GM23248 (cell line): Measurements from ENCODE around the gene MYO16. TPM values are rescaled to one million over a fixed set of nuclear protein-coding genes. Genes with fewer than 3 reads are reported as not detected.

ENCODE experiments used
- DNase-seq: peaks from one replicate; pipeline ENCODE4 v3.0.0-alpha.2; 2015
- H2AFZ ChIP-seq: fragments of 200-600 bp; sonication (generic); 2 replicates; pipeline ENCODE4 v1.6.1; 2016; ENCODE audit warnings: antibody characterized with exemption
- H3F3A ChIP-seq: fragments of 200-600 bp; sonication (generic); 2 replicates; pipeline ENCODE4 v1.6.1; 2016; ENCODE audit warnings: mild to moderate bottlenecking, antibody characterized with exemption, mixed run types; ENCODE audit not compliant: insufficient read depth
- H3K27ac ChIP-seq: fragments of 200-600 bp; sonication (generic); 2 replicates; pipeline ENCODE4 v1.5.1; 2016; ENCODE audit warnings: mild to moderate bottlenecking
- H3K27me3 ChIP-seq: fragments of 200-600 bp; sonication (generic); replicated peaks from 2 replicates; pipeline ENCODE4 v1.6.1; 2016; ENCODE audit warnings: mild to moderate bottlenecking; ENCODE audit not compliant: insufficient read depth
- H3K36me3 ChIP-seq: fragments of 200-600 bp; sonication (generic); 2 replicates; pipeline ENCODE4 v1.6.1; 2016; ENCODE audit warnings: low read depth, mild to moderate bottlenecking
- H3K4me1 ChIP-seq: fragments of 200-600 bp; sonication (generic); 2 replicates; pipeline ENCODE4 v1.6.1; 2016; ENCODE audit warnings: mild to moderate bottlenecking; ENCODE audit not compliant: insufficient read depth
- H3K4me2 ChIP-seq: fragments of 200-600 bp; sonication (generic); one replicate; pipeline ENCODE4 v1.6.1; 2016; ENCODE audit warnings: mild to moderate bottlenecking; ENCODE audit not compliant: unreplicated experiment
- H3K4me3 ChIP-seq: fragments of 200-600 bp; sonication (generic); 2 replicates; pipeline ENCODE4 v1.5.1; 2016; ENCODE audit warnings: mild to moderate bottlenecking
- H3K79me2 ChIP-seq: fragments of 200-600 bp; sonication (generic); 2 replicates; pipeline ENCODE4 v1.6.1; 2016; ENCODE audit warnings: mild to moderate bottlenecking; ENCODE audit not compliant: insufficient read depth
- H3K9ac ChIP-seq: fragments of 200-600 bp; sonication (generic); 2 replicates; pipeline ENCODE4 v1.6.1; 2016; ENCODE audit warnings: mild to moderate bottlenecking
- H3K9me2 ChIP-seq: fragments of 200-600 bp; sonication (generic); 2 replicates; pipeline ENCODE4 v1.6.1; 2016; ENCODE audit warnings: mixed run types, mild to moderate bottlenecking, moderate library complexity; ENCODE audit not compliant: insufficient read depth
- H3K9me3 ChIP-seq: fragments of 200-600 bp; sonication (generic); one replicate; pipeline ENCODE4 v1.6.1; 2017; ENCODE audit warnings: low read depth
- H4K20me1 ChIP-seq: fragments of 200-600 bp; sonication (generic); 2 replicates; pipeline ENCODE4 v1.6.0; 2016; ENCODE audit not compliant: insufficient read depth
- EZH2 ChIP-seq: fragments of 200-600 bp; sonication (generic); IDR thresholded peaks from 2 replicates; pipeline ENCODE4 v1.6.1; 2018; ENCODE audit warnings: antibody characterized with exemption, mild to moderate bottlenecking; ENCODE audit not compliant: insufficient read depth, poor library complexity, severe bottlenecking
- EZH2phosphoT487 ChIP-seq: fragments of 200-600 bp; sonication (generic); IDR thresholded peaks from 2 replicates; pipeline ENCODE4 v1.6.1; 2018; ENCODE audit warnings: antibody characterized with exemption, moderate library complexity, mild to moderate bottlenecking, low read depth; ENCODE audit not compliant: insufficient read depth
- WGBS, 2 experiments: methylation state at CpG; one replicate each; pipeline ENCODE4 v1.1.6; 2015 to 2017; ENCODE audit warnings: low lambda C conversion rate in 2 of 2, low coverage in 1 of 2; ENCODE audit errors: missing lambda C conversion rate in 2 of 2; 5-methylcytosine and 5-hydroxymethylcytosine counted together
- in situ Hi-C: fragments of 300-500 bp; cut with MboI; formaldehyde crosslinking; loops from 2 replicates; pipeline ENCODE4 v1.15.0; 2020
- polyA plus RNA-seq: library from polyadenylated mRNA; unstranded; fragments of >200 nt; fragmentation: Nextera tagmentation; extraction: Ambion mirVana; gene quantifications from 2 replicates; pipeline ENCODE4 v1.2.1, GENCODE V29; 2016
- total RNA-seq: library from RNA; depleted of rRNA; stranded (reverse); fragments of >200 nt; shearing (Covaris generic); gene quantifications from 2 replicates; pipeline ENCODE4 v1.2.3, GENCODE V29; 2014

The MYO16 gene
- total and polyA plus RNA-seq, 2 experiments from 2014 or later: not detected

GRCh38 chr13:108610507-108610906, 18.9 kb upstream of the MYO16 start:
- Histone ChIP-seq H3K9me3 (no peaks in the 10 kb centered on the region), H3K4me1 (no peaks in the 10 kb centered on the region), H3K36me3 (no peaks in the 10 kb centered on the region), H3K27me3 (no peaks in the 10 kb centered on the region), H3F3A (no peaks in the 10 kb centered on the region), H3K9me2 (no peaks in the 10 kb centered on the region), H3K4me2 (no peak overlapping the region), H2AFZ (no peak overlapping the region), H3K9ac (no peak overlapping the region), H4K20me1 (no peaks in the 10 kb centered on the region), H3K27ac (no peak overlapping the region), H3K79me2 (no peaks in the 10 kb centered on the region), H3K4me3 (no peak overlapping the region)
- DNase-seq: no peak
- TF ChIP-seq EZH2phosphoT487 (no peak), EZH2 (no peak)
- 51 to 55% methylated on average over 4 of the region's 4 CpGs for WGBS, 2 experiments
- in situ Hi-C loops: no loop called here

GRCh38 chr13:108615241-108615640, 14.2 kb upstream of the MYO16 start:
- no peak overlapping the region for H3K4me3 ChIP-seq
- H3K79me2 ChIP-seq: no peaks in the 10 kb centered on the region
- H3K27me3 ChIP-seq: no peaks in the 10 kb centered on the region
- no peak overlapping the region for H3K4me2 ChIP-seq
- no peaks in the 10 kb centered on the region for H4K20me1 ChIP-seq
- H3K9ac ChIP-seq: no peak overlapping the region
- no peaks in the 10 kb centered on the region for H3K9me3 ChIP-seq
- no peak overlapping the region for H3K27ac ChIP-seq
- H3K4me1 ChIP-seq: no peaks in the 10 kb centered on the region
- in situ Hi-C loops: no loop called here
- H2AFZ ChIP-seq: no peak overlapping the region
- DNase-seq: no peak
- TF ChIP-seq EZH2 (no peak), EZH2phosphoT487 (no peak)
- no peaks in the 10 kb centered on the region for H3F3A ChIP-seq
- H3K9me2 ChIP-seq: no peaks in the 10 kb centered on the region
- H3K36me3 ChIP-seq: no peaks in the 10 kb centered on the region
- 4 to 5% methylated on average over 3 of the region's 3 CpGs for WGBS, 2 experiments

- Histone ChIP-seq H3K79me2 (no peaks in the 10 kb centered on the region), H4K20me1 (no peaks in the 10 kb centered on the region), H3K4me3 (no peak overlapping the region), H3F3A (no peaks in the 10 kb centered on the region), H2AFZ (no peak overlapping the region), H3K36me3 (no peaks in the 10 kb centered on the region), H3K9me2 (no peaks in the 10 kb centered on the region), H3K9ac (no peak overlapping the region), H3K9me3 (no peaks in the 10 kb centered on the region), H3K4me1 (no peaks in the 10 kb centered on the region), H3K27me3 (no peaks in the 10 kb centered on the region), H3K4me2 (no peak overlapping the region), H3K27ac (no peak overlapping the region)
- no peak for DNase-seq
- in situ Hi-C loops: no loop called here
- TF ChIP-seq EZH2: no peak
- no peak for TF ChIP-seq EZH2phosphoT487
- WGBS, 2 experiments: 0 to 7% methylated on average over 1 of the region's 1 CpG
Measured at GRCh38 chr13:108618233-108618632, 11.2 kb upstream of the MYO16 start.

GRCh38 chr13:108621462-108621861, 7.9 kb upstream of the MYO16 start:
- no peaks in the 10 kb centered on the region for H3K9me2 ChIP-seq
- no peak overlapping the region for H3K9ac ChIP-seq
- H3K79me2 ChIP-seq: no peaks in the 10 kb centered on the region
- H3K27me3 ChIP-seq: no peaks in the 10 kb centered on the region
- WGBS, 2 experiments: 30 to 48% methylated on average over 7 of the region's 7 CpGs
- TF ChIP-seq EZH2: no peak
- TF ChIP-seq EZH2phosphoT487: no peak
- H3K4me3 ChIP-seq: no peak overlapping the region
- in situ Hi-C loops: no loop called here
- no peaks in the 10 kb centered on the region for H3K36me3 ChIP-seq
- H2AFZ ChIP-seq: no peak overlapping the region
- H3K4me2 ChIP-seq: no peak overlapping the region
- no peaks in the 10 kb centered on the region for H3K4me1 ChIP-seq
- H3F3A ChIP-seq: no peaks in the 10 kb centered on the region
- H3K9me3 ChIP-seq: no peaks in the 10 kb centered on the region
- H4K20me1 ChIP-seq: no peaks in the 10 kb centered on the region
- no peak overlapping the region for H3K27ac ChIP-seq
- DNase-seq: no peak

GRCh38 chr13:108624108-108624507, 5.3 kb upstream of the MYO16 start:
- Histone ChIP-seq H3K79me2 (no peaks in the 10 kb centered on the region), H4K20me1 (no peaks in the 10 kb centered on the region), H3K9ac (no peak overlapping the region), H3F3A (no peaks in the 10 kb centered on the region), H3K9me3 (no peaks in the 10 kb centered on the region), H3K4me2 (no peak overlapping the region), H3K4me1 (no peaks in the 10 kb centered on the region), H2AFZ (no peak overlapping the region), H3K36me3 (no peaks in the 10 kb centered on the region), H3K4me3 (no peak overlapping the region), H3K27ac (no peak overlapping the region), H3K27me3 (no peaks in the 10 kb centered on the region), H3K9me2 (no peaks in the 10 kb centered on the region)
- DNase-seq: no peak
- in situ Hi-C loops: no loop called here
- 27 to 49% methylated on average over 3 of the region's 3 CpGs for WGBS, 2 experiments
- TF ChIP-seq EZH2 (no peak), EZH2phosphoT487 (no peak)
